Mammary epithelial cell (primary cell): Measurements from ENCODE around the gene CRYGA.

Source experiments
- CTCF ChIP-seq, 2 donors: IDR thresholded peaks in 1 of 2; conservative IDR thresholded peaks in 1 of 2; 2 replicates each; pipeline ENCODE4 v1.5.1; 2011 to 2012; ENCODE audit warnings: inconsistent platforms in 2 of 2, low read length in 2 of 2, mild to moderate bottlenecking in 2 of 2, control low read depth in 1 of 2, low read depth in 1 of 2; ENCODE audit not compliant: insufficient read depth in 1 of 2; ENCODE audit errors: extremely low read depth in 1 of 2
- EZH2 ChIP-seq: IDR thresholded peaks from 2 replicates; pipeline ENCODE4 v1.6.1; 2012; ENCODE audit warnings: low read length, inconsistent platforms, borderline replicate concordance

GRCh38 chr2:208208335-208209085 is 45.1 kb upstream of the CRYGA start:
- TF ChIP-seq EZH2 (no peak), CTCF (conservative IDR thresholded peaks at IDR 0.05 in 1 of 2, IDR thresholded peaks at IDR 0.05 in 1 of 2; ENCODE audit: extremely low read depth in 1 of 2, insufficient read depth in 1 of 2, low read depth in 1 of 2, low read length in 2 of 2) (no peak)
